ENCODE data around the gene LIX1L. TPM values are rescaled to one million over a fixed set of nuclear protein-coding genes. Genes with fewer than 3 reads are reported as not detected.

Gene LIX1L
- total RNA-seq, 2 experiments from 2014 or later: 21.4 to 21.5 TPM

DNA sequence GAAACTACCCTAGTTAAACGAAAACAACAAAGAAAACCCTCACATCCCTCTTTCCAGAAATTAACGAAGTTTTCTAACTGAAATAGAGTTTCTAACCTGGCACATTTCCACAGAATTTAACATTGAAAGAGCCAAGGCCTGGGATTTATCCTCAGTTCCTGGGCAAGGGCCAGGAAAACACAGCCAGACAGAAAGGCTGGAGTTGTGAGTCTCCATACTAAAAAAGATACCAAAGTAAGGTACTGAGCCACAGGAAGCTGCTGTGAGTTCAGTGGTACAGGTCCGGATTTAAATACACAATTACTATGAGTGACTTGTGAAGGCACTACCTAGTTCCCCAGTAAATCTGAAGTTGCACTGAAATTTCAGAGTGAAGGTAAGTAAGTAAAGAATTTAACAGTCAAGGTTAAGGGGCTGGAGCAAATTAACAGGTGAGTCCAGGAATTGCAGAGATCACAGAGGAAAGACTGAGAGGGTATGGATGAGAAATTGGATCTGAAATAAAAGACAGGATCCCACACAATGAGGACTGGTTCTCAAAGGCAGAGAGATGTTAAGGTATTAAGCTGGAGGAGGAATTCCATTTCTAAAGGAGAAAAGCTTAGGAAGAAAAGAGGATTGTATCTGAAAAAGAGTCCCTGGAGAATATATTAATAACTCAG lies 905 bp downstream of the LIX1L start:
- Histone ChIP-seq H3K27ac (ENCODE audit: low read depth in 1 of 2, low read length in 2 of 2) (peak overlapping the region; percentile 75 to 76), H3K4me3 (ENCODE audit: low read length) (peak overlapping the region; percentile 83), H3K9me3 (ENCODE audit: control insufficient read depth in 1 of 2, insufficient read depth in 1 of 2, low read length in 2 of 2) (no peaks in the 10 kb centered on the region), H3K4me1 (ENCODE audit: insufficient read depth, low read length) (peaks cover 59% of the 10 kb centered on the region), H3K27me3 (ENCODE audit: control insufficient read depth in 1 of 2, insufficient read depth in 2 of 2, low read length in 2 of 2) (no peaks in the 10 kb centered on the region), H3K36me3 (ENCODE audit: insufficient read depth, low read length) (peaks cover 15% of the 10 kb centered on the region)
- Mint-ChIP-seq H3K27me3 (no peaks in the 10 kb centered on the region), H3K9me3 (no peaks in the 10 kb centered on the region), H3K4me1 (ENCODE audit: low read depth) (peaks cover 76% of the 10 kb centered on the region), H3K36me3 (ENCODE audit: low read depth) (peaks cover 32% of the 10 kb centered on the region), H3K4me3 (peak overlapping the region; percentile 96), H3K27ac (peak overlapping the region; percentile 87)
- TF ChIP-seq, protein P1, sequence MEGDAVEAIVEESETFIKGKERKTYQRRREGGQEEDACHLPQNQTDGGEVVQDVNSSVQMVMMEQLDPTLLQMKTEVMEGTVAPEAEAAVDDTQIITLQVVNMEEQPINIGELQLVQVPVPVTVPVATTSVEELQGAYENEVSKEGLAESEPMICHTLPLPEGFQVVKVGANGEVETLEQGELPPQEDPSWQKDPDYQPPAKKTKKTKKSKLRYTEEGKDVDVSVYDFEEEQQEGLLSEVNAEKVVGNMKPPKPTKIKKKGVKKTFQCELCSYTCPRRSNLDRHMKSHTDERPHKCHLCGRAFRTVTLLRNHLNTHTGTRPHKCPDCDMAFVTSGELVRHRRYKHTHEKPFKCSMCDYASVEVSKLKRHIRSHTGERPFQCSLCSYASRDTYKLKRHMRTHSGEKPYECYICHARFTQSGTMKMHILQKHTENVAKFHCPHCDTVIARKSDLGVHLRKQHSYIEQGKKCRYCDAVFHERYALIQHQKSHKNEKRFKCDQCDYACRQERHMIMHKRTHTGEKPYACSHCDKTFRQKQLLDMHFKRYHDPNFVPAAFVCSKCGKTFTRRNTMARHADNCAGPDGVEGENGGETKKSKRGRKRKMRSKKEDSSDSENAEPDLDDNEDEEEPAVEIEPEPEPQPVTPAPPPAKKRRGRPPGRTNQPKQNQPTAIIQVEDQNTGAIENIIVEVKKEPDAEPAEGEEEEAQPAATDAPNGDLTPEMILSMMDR (IDR thresholded peaks at IDR 0.05): no peak
- ATAC-seq (ENCODE audit: poor library complexity): no peak
- POLR2A ChIA-PET: interaction anchor here (1.0 to 8.8 kb wide), 20 partner anchors 9 to 132 kb away, joined by 3 to 213 read pairs (median 13); partner anchors contain the start of genes ANKRD34A, PEX11B, PIAS3 and POLR3C
- intact Hi-C loops (cut with DNase I, micrococcal nuclease): loop anchor here (1.0 to 5.0 kb wide), 3 partner anchors 30 to 1585 kb away; partner anchors contain the start of genes PEX11B (in 2 of the 2), BCL9 (in 1 of the 2) and RBM8A (in 1 of the 2)
- DNase-seq: peak in 4 of 14 experiments; percentile 19 to 50 (median 44)
- CTCF ChIA-PET: interaction anchor here (3.8 kb wide), 1 partner anchor 30 kb away, joined by 19 read pairs; the partner anchor contains the start of gene RBM8A

DNA sequence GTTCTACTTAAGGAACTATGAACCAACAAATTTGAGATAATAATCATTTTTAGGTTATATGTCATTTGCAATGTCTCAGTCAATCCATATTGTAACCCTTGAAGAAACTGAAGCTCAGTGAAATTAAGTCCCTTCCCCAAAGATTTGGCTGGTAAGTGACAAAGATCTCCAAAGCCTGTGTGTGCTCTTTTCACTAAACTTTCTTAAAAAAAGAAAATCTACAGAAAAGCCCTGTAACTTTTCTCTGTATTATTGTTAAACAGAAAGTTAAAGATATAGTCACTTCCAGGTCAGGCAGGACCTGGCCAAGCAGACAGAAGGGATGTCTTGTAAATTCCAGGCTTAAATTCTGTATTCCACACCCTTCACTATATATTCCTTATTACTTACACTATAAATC lies 1.5 kb downstream of the LIX1L start:
- peaks cover 54% of the 10 kb centered on the region for H3K4me1 ChIP-seq (ENCODE audit: insufficient read depth, low read length)
- H3K9me3 ChIP-seq (ENCODE audit: control insufficient read depth in 1 of 2, insufficient read depth in 1 of 2, low read length in 2 of 2): no peaks in the 10 kb centered on the region
- DNase-seq: no peak
- intact Hi-C loops (cut with DNase I, micrococcal nuclease): loop anchor here (5.0 kb wide), 2 partner anchors 39 to 1586 kb away; partner anchors contain the start of genes PEX11B (in 2 of the 2) and BCL9 (in 1 of the 2)
- peaks cover 21% of the 10 kb centered on the region for H3K36me3 ChIP-seq (ENCODE audit: insufficient read depth, low read length)
- peak overlapping the region; percentile 83 for H3K4me3 ChIP-seq (ENCODE audit: low read length)
- ChIA-PET CTCF (interaction anchor here (1.8 to 3.8 kb wide), 2 partner anchors 29 to 51 kb away, joined by 4 to 19 read pairs; partner anchors contain the start of gene RBM8A), POLR2A (interaction anchor here (1.5 to 8.8 kb wide), 10 partner anchors 10 to 98 kb away, joined by 4 to 213 read pairs (median 30); partner anchors contain the start of genes ANKRD34A, PEX11B, PIAS3 and POLR3GL)
- Mint-ChIP-seq H3K4me3 (peak overlapping the region; percentile 96), H3K9me3 (no peaks in the 10 kb centered on the region), H3K36me3 (ENCODE audit: low read depth) (peaks cover 37% of the 10 kb centered on the region), H3K27ac (peak overlapping the region; percentile 87), H3K4me1 (ENCODE audit: low read depth) (peaks cover 76% of the 10 kb centered on the region), H3K27me3 (no peaks in the 10 kb centered on the region)
- H3K27ac ChIP-seq (ENCODE audit: low read depth in 1 of 2, low read length in 2 of 2): peak overlapping the region; percentile 75 to 76
- H3K27me3 ChIP-seq (ENCODE audit: control insufficient read depth in 1 of 2, insufficient read depth in 2 of 2, low read length in 2 of 2): no peaks in the 10 kb centered on the region
- ATAC-seq (ENCODE audit: poor library complexity): no peak
- TF ChIP-seq, protein P1 (IDR thresholded peaks at IDR 0.05): no peak

DNA sequence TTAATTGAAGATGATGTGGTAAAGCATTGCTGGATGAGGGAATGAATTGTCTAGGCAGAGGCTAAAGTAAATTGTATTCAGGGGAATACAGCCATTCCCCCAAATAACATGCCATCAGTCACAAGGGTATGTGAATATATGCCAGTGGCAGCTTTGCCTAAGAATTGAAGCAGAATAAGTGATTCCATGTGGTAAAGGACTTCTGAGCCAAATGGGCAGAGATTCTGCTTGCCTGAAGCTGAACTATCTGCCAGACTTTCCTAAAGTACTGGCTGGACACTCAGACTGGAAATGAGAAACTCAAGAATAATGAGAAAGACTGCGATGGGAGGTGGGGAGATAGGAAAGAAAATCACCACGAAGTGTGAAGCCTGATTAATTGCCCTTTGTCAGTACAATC lies 2.4 kb downstream of the LIX1L start:
- Mint-ChIP-seq H3K27me3 (no peaks in the 10 kb centered on the region), H3K27ac (peak overlapping the region; percentile 87), H3K36me3 (ENCODE audit: low read depth) (peaks cover 41% of the 10 kb centered on the region), H3K4me3 (peak overlapping the region; percentile 96), H3K4me1 (ENCODE audit: low read depth) (peaks cover 84% of the 10 kb centered on the region), H3K9me3 (no peaks in the 10 kb centered on the region)
- intact Hi-C loops (cut with DNase I, micrococcal nuclease): loop anchor here (2.0 to 5.0 kb wide), 3 partner anchors 21 to 1587 kb away; partner anchors contain the start of genes PEX11B (in 2 of the 2) and BCL9 (in 1 of the 2)
- Histone ChIP-seq H3K9me3 (ENCODE audit: control insufficient read depth in 1 of 2, insufficient read depth in 1 of 2, low read length in 2 of 2) (no peaks in the 10 kb centered on the region), H3K27ac (ENCODE audit: low read depth in 1 of 2, low read length in 2 of 2) (no peak overlapping the region), H3K27me3 (ENCODE audit: control insufficient read depth in 1 of 2, insufficient read depth in 2 of 2, low read length in 2 of 2) (no peaks in the 10 kb centered on the region), H3K4me1 (ENCODE audit: insufficient read depth, low read length) (peaks cover 52% of the 10 kb centered on the region), H3K36me3 (ENCODE audit: insufficient read depth, low read length) (peaks cover 26% of the 10 kb centered on the region), H3K4me3 (ENCODE audit: low read length) (no peak overlapping the region)
- ChIA-PET POLR2A (interaction anchor here (1.2 to 8.8 kb wide), 6 partner anchors 11 to 37 kb away, joined by 4 to 213 read pairs (median 28); partner anchors contain the start of genes ANKRD34A, PEX11B, POLR3GL and RBM8A), CTCF (interaction anchor here (1.8 to 3.8 kb wide), 2 partner anchors 28 to 52 kb away, joined by 4 to 19 read pairs; partner anchors contain the start of gene RBM8A)
- no peak for DNase-seq
- TF ChIP-seq, protein P1 (IDR thresholded peaks at IDR 0.05): no peak
- ATAC-seq (ENCODE audit: poor library complexity): no peak
